SKM-1 (cell line): Measurements from ENCODE around the gene GPX4.
A peak's percentile ranks its signal among the peaks of the same experiment; 100 is the strongest.
"Not testable (repeated sequence)": the region's sequence is repeated elsewhere in the genome, so short reads cannot be mapped to it uniquely, and the experiment has no call there.

Experiments
- DNase-seq: peaks from one replicate; lab custom pipeline; 2025; ENCODE audit not compliant: unreplicated experiment; lab: John Stamatoyannopoulos, UW

Gene GPX4

GRCh38 chr19:1113986-1114483 lies 10.2 kb downstream of the GPX4 start:
- no peak for DNase-seq

DNA sequence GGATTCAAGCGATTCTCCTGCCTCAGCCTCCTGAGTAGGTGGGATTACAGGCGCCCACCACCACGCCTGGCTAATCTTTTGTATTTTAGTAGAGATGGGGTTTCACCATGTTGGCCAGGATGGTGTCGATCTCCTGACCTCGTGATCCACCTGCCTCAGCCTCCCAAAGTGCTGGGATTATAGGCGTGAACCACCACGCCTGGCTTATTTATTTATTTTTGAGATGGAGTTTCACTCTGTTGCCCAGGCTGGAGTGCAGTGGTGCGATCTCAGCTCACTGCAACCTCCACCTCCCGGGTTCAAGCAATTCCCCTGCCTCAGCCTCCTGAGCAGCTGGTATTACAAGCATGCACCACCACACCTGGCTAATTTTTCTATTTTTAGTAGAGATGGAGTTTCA lies 10.9 kb downstream of the GPX4 start:
- DNase-seq: not testable (repeated sequence)

GRCh38 chr19:1115646-1116420 lies 12.0 kb downstream of the GPX4 start:
- no peak for DNase-seq

GRCh38 chr19:1116726-1117581 lies 13.2 kb downstream of the GPX4 start:
- DNase-seq: no peak

- no peak for DNase-seq
Observed at GRCh38 chr19:1117654-1118053, 13.9 kb downstream of the GPX4 start.

DNA sequence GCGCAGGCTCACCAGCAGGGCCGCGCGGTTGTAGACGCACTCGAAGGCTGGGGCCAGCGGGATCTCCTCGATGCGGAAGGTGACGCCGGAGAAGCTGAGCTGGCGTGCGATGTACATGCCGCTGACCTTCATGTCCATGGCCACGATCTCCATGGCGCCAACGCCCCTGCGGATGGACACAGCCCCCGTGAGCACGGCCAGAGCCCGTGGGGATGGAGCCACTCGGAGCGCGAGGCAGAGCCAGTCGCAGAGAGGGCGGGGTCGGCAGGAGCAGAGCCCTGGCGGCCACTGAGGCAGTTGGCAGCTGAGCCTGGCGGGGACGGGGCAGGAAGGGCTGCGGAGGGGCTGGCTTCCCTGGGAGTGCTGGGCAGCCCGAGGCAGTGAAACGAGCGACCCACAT lies 15.2 kb downstream of the GPX4 start:
- DNase-seq: no peak

DNA sequence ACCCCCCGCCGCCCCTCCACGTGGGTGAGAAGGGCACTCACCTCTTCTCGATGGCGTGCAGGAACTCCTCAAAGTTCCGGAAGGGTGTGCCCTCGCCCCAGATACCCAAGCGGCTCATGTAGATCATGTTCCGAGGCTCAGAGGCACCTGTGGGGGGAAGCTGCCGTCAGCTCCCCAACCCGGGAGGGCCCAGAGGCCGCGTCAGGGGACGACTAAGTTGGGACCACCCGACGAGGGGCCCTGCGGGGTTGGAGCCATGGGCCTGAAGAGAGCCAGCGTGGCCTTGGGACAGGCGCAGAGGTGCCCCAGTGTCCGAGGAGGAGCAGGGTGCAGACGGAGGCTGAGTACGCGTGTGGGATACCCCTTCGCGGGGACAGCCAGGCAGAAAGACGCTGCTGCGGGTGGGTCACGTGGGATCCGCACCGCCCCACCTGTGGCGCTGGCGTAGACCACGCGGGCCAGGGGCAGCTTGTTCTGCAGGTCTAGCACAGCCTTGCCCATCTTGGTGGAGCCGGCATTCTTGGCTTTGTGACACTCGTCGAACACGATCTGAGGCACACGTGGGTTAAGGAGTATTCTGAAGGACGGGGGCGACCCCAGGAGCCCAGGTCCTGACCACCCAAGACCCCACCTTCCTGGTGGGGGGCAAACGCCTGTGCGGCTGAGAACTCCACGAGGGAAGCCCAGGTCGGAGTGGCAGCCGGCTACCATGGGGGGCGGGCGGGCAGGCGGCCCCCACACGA lies 15.9 kb downstream of the GPX4 start:
- DNase-seq: no peak

DNA sequence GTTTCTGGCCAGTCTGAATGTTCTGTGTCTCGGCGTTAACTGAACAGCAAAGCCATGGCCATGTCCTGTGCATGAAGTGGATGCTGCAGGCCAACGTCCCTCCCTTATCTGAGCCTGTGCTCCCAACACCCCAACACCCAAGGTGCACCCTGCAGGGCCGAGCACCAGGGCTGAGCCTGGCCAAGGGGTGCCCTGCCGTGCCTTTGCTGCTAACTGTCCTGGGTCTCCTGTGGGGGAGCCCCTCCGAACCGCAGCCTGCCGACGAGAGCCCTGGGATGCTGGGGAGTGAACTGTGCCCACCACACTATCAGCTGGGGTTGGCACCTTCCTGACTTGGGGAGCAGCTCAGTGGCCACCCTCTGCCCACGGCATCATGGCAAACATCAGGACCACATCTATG lies 17.6 kb downstream of the GPX4 start:
- DNase-seq: no peak

DNA sequence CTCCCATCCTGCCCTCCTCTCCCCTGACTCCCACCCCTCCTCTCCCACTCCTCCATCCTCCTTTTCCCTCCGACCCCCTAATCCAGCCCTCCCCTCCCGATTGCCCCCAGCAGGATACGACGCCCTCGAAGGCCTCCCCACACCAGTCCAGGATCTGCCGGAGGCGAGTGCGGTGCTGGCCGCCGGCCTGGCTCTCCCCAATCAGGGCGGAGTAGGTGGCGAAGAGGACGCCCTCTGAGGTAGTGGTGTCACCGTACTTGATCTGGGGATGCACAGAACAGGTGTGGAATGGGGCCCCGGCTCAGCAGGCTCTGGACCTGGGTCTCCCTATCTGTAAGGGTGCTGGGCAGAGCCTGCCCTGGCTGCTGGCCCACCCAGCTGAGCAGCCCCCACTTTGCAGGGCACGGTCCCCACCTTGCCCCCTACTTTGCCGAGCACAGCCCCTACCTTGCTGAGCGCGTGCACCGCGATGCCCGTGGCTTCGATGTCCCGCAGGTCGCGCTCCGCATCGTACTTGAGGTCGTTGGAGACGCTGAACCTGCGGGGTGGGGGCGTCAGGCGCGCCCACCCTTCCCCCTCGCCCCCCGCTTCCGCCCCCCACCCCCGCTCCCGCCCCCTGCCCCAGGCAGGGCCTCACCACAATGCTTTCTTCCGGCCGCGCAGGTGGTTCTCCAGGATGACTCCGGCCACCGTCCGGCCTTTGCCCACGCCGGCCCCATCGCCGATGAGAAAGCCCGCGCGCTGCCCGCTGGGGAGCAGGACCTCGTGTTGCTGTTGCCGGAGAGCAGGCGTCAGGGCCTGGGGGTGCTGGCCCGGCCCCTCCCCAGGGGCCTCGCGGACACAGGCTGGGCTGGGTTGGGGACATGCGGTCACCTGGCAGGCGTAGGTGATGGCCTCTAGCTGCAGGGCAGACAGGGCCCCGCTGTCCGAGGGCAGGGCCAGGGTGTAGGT lies 18.5 kb downstream of the GPX4 start:
- no peak for DNase-seq

- DNase-seq: peak; percentile 40
Observed at GRCh38 chr19:1122972-1123363, 19.2 kb downstream of the GPX4 start.

DNA sequence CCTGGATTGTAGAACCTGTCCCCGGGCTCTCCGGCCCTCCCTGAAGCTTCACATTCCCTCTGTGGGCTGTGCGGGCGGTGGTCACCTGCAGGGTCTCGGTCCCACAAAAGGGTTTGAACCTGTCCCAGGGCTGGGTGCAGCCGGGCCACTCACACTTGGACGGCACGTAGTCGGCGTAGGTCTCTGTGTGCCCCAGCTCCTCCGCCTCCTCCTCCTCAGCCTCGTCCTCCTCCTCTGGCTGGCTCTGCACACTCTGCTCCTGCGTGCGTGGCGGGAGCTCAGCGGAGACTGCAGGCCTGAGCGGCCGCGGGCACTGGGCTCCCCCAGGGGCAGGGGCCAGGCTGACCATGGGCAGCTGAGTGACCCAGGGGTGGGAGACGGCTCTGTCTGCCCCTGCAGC lies 19.6 kb downstream of the GPX4 start:
- DNase-seq: no peak

DNA sequence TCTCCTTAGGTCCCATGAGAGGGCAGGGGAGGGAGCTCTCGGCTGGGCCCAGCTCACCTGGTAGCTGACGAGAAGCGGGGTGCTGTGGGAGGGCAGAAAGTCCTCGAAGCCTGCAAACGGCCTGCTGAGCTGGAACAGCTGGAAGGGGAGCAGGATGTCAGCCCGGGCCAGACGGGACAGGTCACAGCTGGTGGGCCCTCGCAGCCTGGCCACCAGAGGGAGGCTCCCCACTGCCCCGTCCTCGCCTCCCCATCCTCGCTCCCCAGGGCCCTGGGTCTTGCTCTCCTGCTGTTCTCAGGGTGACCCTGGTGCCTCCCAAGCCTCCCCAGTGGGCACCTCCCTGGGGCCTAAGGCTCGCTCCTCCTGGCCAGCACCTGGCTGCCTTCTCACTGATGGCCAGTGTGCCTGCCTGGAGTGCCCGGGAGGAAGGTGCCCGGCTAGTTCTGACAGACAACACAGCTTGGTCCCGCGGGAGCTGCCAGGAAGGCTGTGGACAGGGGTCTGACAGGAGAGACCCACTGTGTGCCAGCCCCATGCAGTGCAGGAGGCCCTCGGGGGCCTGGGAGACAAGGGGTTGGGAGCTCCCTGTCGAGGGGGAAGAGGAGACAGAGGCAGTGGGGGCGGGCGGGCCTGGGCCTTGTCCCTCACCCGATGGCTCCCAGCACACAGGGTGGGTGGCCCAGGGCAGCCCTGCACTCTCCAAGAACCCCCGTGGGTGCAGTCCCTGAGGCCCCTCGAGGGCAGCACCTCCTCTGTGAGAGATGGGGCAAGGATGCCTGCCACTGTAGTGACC lies 20.3 kb downstream of the GPX4 start:
- DNase-seq: no peak

DNA sequence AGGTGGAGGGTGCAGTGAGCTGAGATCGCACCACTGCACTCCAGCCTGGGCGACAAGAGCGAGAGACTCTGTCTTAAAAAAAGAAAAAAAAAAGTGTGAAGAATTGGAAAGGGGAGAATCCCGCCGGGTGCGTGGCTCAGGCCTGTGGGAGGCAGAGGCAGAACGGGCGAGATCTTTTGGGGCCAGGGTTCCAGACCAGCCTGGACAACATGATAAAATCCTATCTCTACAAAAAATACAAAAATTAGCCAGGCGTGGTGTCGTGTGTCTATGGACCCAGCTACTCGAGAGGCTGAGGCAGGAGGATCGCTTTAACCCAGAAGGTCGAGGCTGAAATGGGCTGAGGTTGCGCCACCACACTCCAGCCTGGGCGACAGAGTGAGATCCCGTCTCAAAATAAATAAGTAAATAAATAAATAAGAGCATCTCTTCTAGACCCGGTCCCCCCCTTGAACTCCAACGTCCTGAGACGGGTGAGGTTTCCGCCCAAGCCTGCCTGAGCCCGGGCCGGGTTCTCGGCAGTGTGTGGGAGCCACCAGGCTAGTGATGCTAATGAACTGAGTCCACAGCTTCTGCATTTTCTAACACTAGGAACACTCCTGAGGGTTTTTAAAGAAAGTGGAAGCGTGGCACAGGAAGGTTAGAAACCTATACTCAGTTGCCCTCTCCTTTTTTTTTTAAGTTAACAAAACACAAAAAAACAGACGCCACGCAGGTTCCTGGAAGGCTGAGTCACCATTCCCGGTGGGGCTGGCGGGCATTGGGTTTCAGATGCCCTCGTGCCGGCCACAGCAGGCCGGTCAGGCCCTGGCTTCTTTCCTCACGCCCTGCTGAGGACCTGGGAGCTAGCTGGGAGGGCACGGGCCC lies 22.0 kb downstream of the GPX4 start:
- DNase-seq: no peak

GRCh38 chr19:1126984-1127760 lies 23.4 kb downstream of the GPX4 start:
- DNase-seq: no peak

DNA sequence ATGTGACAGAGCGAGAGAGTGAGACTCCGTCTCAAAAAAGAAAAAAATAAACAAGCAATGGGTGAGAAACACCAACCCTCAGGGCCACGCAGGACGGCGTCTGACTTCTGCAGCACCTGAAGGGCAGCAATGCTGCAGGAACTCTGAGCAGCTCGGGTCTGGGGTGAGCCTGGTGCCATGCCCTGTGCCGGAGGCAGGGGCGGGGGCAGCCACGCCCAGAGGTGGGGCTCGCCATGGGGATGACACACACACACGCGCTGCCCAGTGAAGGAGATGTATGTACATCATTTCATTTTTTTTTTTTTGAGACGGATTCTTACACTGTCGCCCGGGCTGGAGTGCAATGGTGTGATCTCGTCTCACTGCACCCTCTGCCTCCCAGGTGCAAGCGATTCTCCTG lies 24.3 kb downstream of the GPX4 start:
- DNase-seq: no peak

- not testable (repeated sequence) for DNase-seq
Observed at GRCh38 chr19:1129084-1129483, 25.3 kb downstream of the GPX4 start.

DNA sequence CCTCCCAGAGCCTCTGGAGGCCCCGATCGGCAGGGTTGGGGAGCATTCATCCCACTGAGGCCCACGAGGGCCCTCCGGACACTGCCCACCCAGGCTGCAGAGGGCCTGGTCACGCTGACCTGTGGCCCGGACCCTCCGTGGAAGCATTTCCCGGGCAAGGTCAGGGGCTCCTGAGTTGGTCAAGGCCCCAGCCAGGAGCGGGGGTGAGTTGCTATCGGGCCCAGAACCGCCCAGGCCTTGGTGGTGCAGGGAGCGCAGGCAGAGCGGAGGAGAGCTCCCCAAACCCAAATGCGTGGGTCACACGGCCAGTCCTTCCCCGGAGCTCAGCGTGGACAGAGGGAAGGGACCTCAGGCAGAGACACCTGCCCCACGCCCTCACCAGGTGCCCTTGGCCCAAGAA lies 25.7 kb downstream of the GPX4 start:
- no peak for DNase-seq
